Ovary (tissue), 9 donors: Measurements from ENCODE around the gene KBTBD12. TPM values are rescaled to one million over a fixed set of nuclear protein-coding genes. Genes with fewer than 3 reads are reported as not detected.

Source experiments
- DNase-seq, 5 donors: peaks; one replicate each; pipeline ENCODE4 v3.0.0-alpha.2; 2019 to 2020
- H3K27ac ChIP-seq, 2 donors: fragments of 200-600 bp; one replicate each; pipeline versions ENCODE4 v1.5.1 to v1.8.0; 2019 to 2022
- H3K27me3 ChIP-seq: fragments of 200-600 bp; one replicate; pipeline ENCODE4 v1.8.0; 2022
- H3K36me3 ChIP-seq: fragments of 200-600 bp; sonication (generic); one replicate; pipeline ENCODE4 v1.5.1; 2019
- H3K4me1 ChIP-seq: one replicate; pipeline ENCODE4 v1.8.1; 2013; ENCODE audit warnings: mild to moderate bottlenecking, moderate library complexity; ENCODE audit not compliant: insufficient read depth
- H3K4me3 ChIP-seq: fragments of 200-600 bp; sonication (generic); one replicate; pipeline ENCODE4 v1.5.1; 2017
- H3K9me3 ChIP-seq, 2 donors: fragments of 200-600 bp in 1 of 2; sonication (generic) in 1 of 2; one replicate each; pipeline versions ENCODE4 v1.5.1 to v1.8.1; 2013 to 2019; ENCODE audit warnings: mild to moderate bottlenecking in 1 of 2, moderate library complexity in 1 of 2
- CTCF ChIP-seq, 3 donors: fragments of 450-650 bp in 2 of 3; fragments of 200-600 bp in 1 of 3; IDR thresholded peaks; one replicate each; pipeline versions ENCODE4 v1.5.1 to v1.8.0; 2016 to 2022; ENCODE audit warnings: antibody characterized with exemption in 3 of 3, mild to moderate bottlenecking in 1 of 3
- EP300 ChIP-seq: sonication (generic); formaldehyde crosslinking; IDR thresholded peaks from one replicate; pipeline ENCODE4 v1.6.1; 2017; ENCODE audit warnings: antibody characterized with exemption
- POLR2A ChIP-seq: fragments of 450-650 bp; IDR thresholded peaks from one replicate; pipeline ENCODE4 v1.6.1; 2017; ENCODE audit warnings: antibody characterized with exemption, mild to moderate bottlenecking, moderate library complexity
- WGBS, 3 donors: extraction: QIAGEN DNeasy Blood & Tissue Kit in 1 of 3; methylation state at CpG; one replicate each; pipeline versions ENCODE4 v1.1.5 to v1.1.7; 2013 to 2017; 5-methylcytosine and 5-hydroxymethylcytosine counted together
- intact Hi-C, 4 donors: fragments of 100-400 bp; cut with DNase I; formaldehyde crosslinking; loops; one replicate each; pipeline versions ENCODE4 v1.11.0 to v1.15.1; 2022 to 2023
- polyA plus RNA-seq, 2 donors: library from polyadenylated mRNA; stranded (reverse); fragments of 200-250 nt in 1 of 2; fragments of 350-450 nt in 1 of 2; fragmentation: Illumina TruSeq in 1 of 2; extraction: RNeasy Lipid Tissue Mini Kit (QIAGEN cat#74804) in 1 of 2; gene quantifications; one replicate each; pipeline ENCODE4 v1.2.3, GENCODE V29; 2013 to 2014
- total RNA-seq, 7 donors: library from RNA; depleted of rRNA in 2 of 7; stranded (reverse); fragments of >200 nt in 2 of 7; fragmentation: NEBNext Ultra II Directional in 3 of 7; extraction: Animal tissue kit (Norgen Biotek cat#: 25700) in 3 of 7; gene quantifications; one replicate each; pipeline versions ENCODE4 v1.1.0 to v1.2.4, GENCODE V29; 2016 to 2023
- donor health status: DM: no; HTN: no; CAD: no; lungs with moderate emphysema.
- donor health status: DM: no; HTN: no; CAD: no.
- donor health status: Bipolar disorder and iron deficiency.
- donor health status: DM: yes; HTN: yes; CAD: no.
- donor health status: DM: no; HTN: no; CAD: no.
- donor health status: DM: yes; HTN: yes; CAD: no.

KBTBD12 gene
- total and polyA plus RNA-seq, 9 donors, result 0.12 to 1.1 (median 0.42) TPM; not detected in 2

DNA sequence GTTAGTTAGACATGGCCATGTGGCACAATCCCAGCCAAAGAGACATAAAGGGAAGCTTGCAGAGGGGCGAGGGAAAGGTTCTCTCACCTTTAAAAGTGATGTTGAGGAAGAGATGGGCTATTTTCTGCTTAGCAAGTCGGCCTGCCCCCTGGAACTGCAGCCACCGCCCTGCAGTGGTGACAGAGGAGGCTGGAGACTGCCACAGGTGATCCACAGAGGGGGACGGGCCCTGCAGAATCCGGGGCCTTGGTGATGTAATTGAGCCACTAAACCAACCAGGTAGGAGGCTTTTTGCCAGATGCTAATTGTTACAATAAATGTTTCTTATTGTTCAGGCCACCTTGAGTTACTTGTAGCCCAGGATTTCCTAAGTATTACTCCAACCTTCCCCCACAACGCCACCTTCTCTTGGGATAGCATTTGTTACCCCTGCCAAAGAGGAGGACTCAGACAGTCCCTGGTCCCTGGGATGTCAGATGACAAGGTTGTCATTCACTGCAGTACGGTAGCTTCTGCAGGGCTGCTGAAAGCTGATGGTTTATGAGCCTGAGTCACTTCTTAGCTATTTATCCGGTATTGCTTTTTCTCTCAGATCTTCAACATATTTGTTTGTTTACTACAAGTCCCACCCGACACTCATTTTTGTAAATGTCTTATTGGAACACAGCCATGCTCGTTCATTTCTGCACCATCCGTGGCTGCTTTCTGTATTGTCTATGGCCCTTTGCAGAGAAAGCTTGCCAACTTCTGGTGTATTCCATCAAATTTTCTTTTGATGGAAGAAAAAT, 73.9 kb downstream of the KBTBD12 start:
- intact Hi-C loops, result no loop called here
- Histone ChIP-seq H3K27me3 (no peaks in the 10 kb centered on the region), H3K4me1 (no peaks in the 10 kb centered on the region), H3K36me3 (no peaks in the 10 kb centered on the region), H3K27ac (no peak overlapping the region), H3K4me3 (no peak overlapping the region), H3K9me3 (no peaks in the 10 kb centered on the region)
- no peak for TF ChIP-seq EP300
- TF ChIP-seq CTCF (IDR thresholded peaks at IDR 0.05), result no peak
- TF ChIP-seq POLR2A, result no peak
- WGBS, 3 donors, result 72 to 74% (median 73%) methylated on average over 11 of the region's 11 CpGs
- no peak for DNase-seq

DNA sequence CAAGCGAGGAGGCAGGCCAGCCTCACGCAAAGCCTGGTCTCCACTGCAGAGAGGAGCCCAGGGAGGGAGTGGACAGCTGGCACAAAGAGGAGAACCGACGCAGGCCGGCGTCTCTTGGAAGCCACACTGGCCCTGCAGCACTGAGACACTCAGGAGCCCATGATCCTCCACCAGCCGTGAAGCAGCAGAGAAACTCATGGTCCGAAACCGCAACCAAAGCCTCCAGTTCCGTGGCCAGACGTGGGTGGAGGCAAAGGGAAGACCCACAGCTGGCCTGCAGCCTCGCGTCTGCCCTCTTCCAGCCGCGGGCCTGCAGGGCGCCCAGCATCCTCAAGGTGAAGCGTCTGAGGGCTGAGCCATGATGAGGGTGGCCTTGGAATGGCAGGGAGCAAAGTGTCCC, 75.0 kb downstream of the KBTBD12 start:
- intact Hi-C loops, result no loop called here
- no peak for TF ChIP-seq POLR2A
- no peak for TF ChIP-seq EP300
- TF ChIP-seq CTCF (IDR thresholded peaks at IDR 0.05), result no peak
- no peaks in the 10 kb centered on the region for H3K36me3 ChIP-seq
- H3K27me3 ChIP-seq, result no peaks in the 10 kb centered on the region
- no peaks in the 10 kb centered on the region for H3K4me1 ChIP-seq
- no peak overlapping the region for H3K27ac ChIP-seq
- H3K4me3 ChIP-seq, result no peak overlapping the region
- H3K9me3 ChIP-seq, result no peaks in the 10 kb centered on the region
- no peak for DNase-seq
- WGBS, 3 donors, result 80 to 87% (median 83%) methylated on average over 13 to 17 of the region's 17 CpGs

DNA sequence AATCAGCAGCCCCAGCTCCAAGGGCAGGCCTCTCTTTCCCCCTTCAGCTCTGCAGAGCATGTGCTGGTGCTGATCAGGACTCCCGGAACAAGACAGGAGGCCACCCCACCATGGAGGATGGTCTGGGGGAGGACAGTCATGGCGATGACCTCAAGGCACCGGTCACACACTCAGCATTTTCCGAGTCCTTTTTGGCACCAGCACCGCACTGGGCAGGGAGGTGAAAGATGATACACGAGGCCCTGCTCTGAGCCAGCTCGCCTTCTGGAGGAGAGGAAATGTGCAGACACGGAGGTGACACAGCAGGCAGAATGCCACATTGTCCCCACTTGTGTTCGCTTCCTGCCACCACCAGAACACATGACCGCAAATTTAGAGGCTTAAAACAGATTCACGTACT, 75.4 kb downstream of the KBTBD12 start:
- no peaks in the 10 kb centered on the region for H3K36me3 ChIP-seq
- H3K4me1 ChIP-seq, result no peaks in the 10 kb centered on the region
- intact Hi-C loops, result no loop called here
- TF ChIP-seq EP300 (no peak), POLR2A (no peak), CTCF (IDR thresholded peaks at IDR 0.05) (no peak)
- no peak overlapping the region for H3K27ac ChIP-seq
- no peak for DNase-seq
- no peak overlapping the region for H3K4me3 ChIP-seq
- no peaks in the 10 kb centered on the region for H3K9me3 ChIP-seq
- H3K27me3 ChIP-seq, result no peaks in the 10 kb centered on the region
- WGBS, 3 donors, result 77 to 92% (median 82%) methylated on average over 10 to 11 of the region's 11 CpGs

DNA sequence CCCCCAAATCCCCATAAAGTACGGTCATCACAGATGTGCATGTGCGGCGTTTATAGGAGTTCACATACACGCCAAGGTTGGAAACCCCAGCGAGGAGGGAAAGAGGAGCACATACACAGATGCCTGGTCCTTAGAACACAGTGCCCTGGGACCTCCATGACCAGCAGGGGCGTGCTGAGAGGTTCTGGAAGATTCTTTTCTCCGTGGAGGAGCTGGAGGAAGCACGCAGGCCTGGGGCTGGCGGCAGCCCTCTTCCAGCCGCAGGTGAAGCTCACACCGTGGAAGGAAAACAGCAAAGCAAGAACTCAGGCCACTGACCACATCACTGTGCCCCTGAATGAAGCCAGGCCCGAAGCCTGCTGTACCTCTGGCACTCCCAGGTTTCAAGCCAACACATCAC, 76.2 kb downstream of the KBTBD12 start:
- no peak for DNase-seq
- TF ChIP-seq POLR2A, result no peak
- TF ChIP-seq EP300, result no peak
- TF ChIP-seq CTCF (IDR thresholded peaks at IDR 0.05), result no peak
- Histone ChIP-seq H3K27me3 (no peaks in the 10 kb centered on the region), H3K4me1 (no peaks in the 10 kb centered on the region), H3K36me3 (no peaks in the 10 kb centered on the region), H3K27ac (no peak overlapping the region), H3K4me3 (no peak overlapping the region), H3K9me3 (no peaks in the 10 kb centered on the region)
- intact Hi-C loops, result no loop called here
- 87 to 92% (median 90%) methylated on average over 12 of the region's 12 CpGs for WGBS, 3 donors
